Inferior parietal cortex (tissue), 1 donor: Measurements from ENCODE around the gene SUN2.

Experiments
- DNase-seq: peaks from one replicate; pipeline ENCODE4 v3.0.0-alpha.2; 2016; ENCODE audit errors: extremely low spot score

Gene SUN2

GRCh38 chr22:38735126-38735464 is 20.7 kb downstream of the SUN2 start:
- no peak for DNase-seq

DNA sequence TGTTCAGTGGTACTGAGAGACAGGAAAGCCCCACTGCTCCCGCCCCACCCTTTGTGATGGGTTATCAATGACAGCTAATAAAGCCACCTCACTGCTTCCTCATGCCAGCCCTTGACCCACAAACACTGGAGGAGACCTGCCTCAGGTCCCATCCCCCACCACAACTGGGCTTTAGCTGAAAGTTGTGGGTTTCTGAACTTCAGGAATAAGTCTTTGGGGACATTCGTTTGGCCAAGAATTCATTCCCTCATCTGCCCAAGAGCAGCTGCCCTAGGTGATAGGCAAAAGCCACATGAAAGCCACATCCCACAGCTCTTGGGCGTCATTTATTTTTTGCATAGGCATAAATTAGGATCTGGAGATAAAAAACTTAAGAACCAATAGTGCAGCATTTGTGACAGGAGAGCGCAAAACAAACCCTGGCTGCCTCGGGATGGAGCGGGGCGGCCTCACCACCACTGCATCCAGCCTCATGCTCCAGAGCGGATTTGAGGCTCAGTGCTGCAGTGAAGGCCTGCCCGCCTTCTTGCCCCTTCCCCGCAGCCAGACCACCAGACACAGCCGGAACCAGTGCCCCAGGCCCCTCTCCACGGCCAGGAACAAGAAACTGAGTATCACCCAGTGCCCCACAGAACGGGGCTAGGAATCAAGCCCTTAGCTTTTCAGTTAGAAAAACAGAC is 21.2 kb downstream of the SUN2 start:
- no peak for DNase-seq

DNA sequence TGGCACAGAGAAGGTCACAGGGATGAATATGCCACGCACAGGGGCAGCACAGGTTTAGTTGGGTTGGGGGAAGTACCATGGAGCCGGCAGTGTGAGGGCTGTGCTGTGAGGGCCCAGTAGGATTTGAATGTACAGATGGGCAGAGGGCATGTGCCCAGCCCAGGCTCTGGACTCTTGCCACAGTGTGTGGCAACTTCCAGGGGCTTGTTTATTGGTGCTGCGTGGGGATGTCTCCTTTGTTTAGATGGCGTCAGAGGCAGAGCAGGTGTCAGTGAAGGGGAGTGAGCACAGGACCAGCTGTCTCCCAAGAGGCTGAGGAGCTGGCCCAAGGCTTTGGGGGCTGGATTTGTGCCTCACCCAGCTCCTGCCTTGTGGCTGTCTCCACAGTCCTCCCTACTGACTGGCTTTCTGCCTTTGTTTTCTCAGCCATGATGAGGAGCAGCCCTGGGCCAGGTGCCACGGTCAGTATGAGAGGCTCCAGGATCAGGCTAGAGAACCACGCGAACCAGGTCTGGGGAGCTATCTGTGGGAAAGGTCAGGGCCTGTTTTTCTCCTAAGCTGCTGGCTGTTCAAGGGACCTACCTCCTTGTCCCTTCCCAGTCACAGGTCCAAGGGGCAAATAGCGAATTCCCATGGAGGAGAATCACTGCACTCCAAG is 21.9 kb downstream of the SUN2 start:
- peak; percentile 84 for DNase-seq

DNA sequence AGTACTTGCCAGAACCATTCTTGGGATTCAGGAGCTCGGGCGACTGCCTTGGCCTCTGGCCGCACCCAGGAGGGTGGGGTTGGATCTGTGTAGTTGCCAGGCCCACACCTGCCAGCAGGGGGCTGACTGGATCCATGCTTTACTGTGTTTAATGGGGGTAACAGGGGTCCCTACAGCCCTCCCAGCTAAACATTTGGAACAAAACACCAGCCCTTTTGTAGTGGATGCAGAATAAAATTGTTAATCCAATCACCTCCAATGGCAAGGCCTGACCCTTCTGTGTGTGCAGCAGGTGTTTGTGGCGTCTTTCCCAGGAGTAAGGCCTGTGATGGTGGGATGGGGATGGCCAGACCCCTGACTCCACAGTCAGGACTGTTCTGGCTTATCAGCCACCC is 22.5 kb downstream of the SUN2 start:
- peak; percentile 67 for DNase-seq

- no peak for DNase-seq
Observed at GRCh38 chr22:38732251-38732815, 23.5 kb downstream of the SUN2 start.

- DNase-seq = no peak
Observed at GRCh38 chr22:38731703-38732161, 24.1 kb downstream of the SUN2 start.

- DNase-seq = no peak
Observed at GRCh38 chr22:38730411-38730871, 25.4 kb downstream of the SUN2 start.

DNA sequence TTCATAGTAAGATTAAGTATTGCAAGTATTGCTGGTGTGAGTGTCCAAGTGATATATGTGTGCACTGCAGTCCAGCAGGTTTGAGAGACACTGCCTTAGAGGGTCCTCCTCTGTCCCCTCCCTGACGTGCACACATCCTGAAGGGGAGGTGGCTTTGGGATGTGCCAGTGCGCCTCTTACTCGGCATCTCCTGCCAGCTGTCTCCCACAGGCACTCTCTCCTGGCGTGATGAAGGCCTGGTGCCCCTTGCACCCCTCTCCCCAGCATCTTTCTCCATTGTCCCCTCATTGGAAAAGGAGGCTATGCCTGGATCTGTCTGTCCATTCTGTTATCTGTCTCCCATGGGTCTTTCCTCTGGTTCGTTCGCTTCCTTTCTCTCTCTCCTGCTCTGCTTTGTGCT is 25.9 kb downstream of the SUN2 start:
- DNase-seq = no peak

DNA sequence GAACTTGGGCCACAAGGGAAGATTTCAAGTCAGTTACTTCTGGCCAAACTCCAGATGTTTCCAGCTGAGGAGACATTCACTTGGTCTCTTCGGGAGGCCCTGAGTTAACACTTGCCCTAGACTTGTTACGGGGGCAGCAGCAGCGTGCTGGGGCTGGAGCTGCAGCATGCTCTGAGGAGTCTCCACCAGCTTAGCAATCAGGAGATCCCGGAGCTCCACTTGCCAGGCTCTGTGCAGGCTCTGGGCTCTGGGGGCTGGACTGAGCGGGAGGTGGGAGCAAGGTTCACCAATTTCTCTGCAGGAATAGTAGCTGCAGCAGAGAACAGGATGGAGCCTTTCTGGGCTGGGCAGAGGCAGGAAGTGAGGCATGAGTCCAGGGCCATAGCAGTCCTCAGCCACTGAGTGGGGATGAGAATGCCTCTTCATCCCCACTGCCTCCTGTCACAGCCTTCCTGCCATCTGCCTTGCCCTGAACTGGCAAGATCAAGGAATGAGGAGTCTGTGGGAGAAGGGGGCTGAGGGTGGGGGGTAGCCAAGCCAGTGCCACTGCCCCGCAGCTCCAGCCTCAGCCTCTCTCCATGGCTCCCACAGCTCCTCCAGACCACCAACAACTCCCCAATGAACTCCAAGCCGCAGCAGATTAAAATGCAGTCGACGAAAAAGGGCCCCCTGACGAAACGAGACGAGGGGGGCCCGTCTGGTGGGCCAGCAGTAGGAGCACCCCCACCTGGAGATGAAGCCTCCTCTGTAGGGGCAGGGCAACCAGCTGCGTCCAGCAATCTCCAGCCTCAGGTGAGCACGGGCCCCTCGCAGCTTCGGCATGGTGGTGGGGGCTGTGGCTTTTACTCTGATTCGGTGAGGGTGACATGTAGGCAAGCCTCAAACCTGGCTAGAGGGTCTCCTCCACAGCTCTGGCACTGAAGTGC is 26.7 kb downstream of the SUN2 start:
- DNase-seq = no peak

- DNase-seq = no peak
Observed at GRCh38 chr22:38727530-38728451, 28.0 kb downstream of the SUN2 start.

DNA sequence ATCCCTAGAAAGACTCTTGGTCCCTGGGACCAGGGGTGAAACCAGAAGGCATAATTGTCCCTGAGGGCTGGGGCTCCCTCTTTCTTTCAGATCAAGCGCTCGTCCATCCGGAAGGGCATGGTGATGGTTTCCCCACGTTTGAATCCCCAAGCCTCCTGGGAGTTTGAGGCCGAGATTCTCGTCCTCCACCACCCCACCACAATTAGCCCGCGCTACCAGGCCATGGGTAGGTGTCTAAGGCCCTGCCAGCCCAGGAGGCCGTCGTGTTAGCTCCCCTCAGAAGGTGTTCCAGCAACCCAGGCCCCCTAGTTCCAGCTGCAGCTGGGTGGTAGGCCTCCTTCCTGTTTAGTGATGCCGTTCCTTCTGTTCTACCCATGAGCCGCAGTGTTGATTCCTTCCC is 28.7 kb downstream of the SUN2 start:
- no peak for DNase-seq

- DNase-seq = no peak
Observed at GRCh38 chr22:38725900-38726655, 29.7 kb downstream of the SUN2 start.

- peak; percentile 75 for DNase-seq
Observed at GRCh38 chr22:38724926-38725571, 30.7 kb downstream of the SUN2 start.

DNA sequence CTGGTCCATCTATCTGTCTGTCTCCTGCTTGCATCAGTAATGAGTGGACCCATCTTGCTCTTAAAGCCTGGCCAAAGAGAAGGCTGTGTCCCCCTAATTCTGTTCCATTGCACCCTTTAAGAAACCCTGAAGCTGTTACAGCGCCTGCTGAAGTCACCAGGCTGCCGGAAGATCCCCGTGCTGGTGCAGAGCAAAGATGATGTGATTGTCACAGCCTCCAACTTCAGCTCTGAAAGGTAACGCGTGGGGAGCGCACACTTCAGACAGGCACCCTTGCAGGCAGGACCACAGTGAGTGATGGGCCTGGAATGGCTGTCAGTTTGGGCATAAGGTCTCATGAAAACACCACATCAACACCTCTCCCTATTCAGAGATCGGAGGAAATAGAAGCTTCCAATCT is 31.6 kb downstream of the SUN2 start:
- no peak for DNase-seq

GRCh38 chr22:38721551-38721950 is 34.2 kb downstream of the SUN2 start:
- no peak for DNase-seq

DNA sequence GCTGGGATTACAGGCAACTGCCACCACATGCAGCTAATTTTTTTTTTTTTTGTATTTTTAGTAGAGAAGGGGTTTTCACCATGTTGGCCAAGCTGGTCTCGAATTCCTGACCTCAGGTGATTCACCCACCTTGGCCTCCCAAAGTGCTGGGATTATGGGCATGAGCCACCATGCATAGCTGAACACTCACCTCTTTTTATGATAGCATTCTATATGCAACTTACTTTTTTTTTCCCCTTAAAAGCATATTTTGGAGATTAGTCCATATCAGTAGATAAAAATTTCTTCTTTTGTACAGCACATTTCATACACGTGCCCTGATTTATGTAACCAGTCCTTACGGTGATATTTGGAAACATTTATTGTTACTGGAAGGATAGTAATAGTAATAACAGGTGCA is 35.4 kb downstream of the SUN2 start:
- no peak for DNase-seq

DNA sequence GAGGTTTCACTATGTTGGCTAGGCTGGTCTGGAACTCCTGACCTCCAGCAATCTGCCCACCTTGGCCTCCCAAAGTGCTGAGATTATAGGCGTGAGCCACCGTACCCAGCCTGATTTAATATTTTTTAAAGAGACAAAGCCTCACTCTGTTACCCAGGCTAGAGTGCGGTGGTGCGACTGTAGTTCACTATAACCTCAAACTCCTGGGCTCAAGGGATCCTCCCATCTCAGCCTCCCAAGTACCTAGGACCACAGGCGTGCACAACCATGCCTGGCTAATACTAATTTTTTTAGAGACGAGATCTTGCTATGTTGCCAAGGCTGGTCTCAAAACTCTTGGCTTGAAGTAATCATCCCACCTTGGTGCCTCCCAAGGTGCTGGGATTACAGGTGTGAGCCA is 36.6 kb downstream of the SUN2 start:
- DNase-seq = no peak

GRCh38 chr22:38718414-38718813 is 37.4 kb downstream of the SUN2 start:
- DNase-seq = no peak

GRCh38 chr22:38717244-38717643 is 38.6 kb downstream of the SUN2 start:
- no peak for DNase-seq

DNA sequence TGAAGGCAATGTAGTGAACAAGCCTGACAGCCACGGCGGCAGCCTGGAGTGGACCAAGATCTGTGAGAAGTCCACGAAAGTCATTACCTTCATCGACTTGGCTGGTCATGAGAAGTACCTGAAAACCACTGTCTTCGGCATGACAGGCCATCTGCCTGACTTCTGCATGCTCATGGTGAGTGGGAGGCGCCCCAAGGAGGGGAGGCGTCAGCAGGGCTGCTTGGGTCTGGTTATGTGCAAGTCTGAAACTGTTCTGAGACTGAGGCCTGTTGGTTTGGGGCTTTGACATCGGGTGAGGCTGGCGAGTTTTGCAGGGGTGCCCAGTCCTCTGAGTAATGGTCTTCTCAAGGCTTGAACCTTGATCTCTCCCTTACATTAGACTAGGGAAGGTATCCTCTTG is 39.0 kb downstream of the SUN2 start:
- no peak for DNase-seq
